ENCODE results near the gene UBA5.

UBA5 gene

DNA sequence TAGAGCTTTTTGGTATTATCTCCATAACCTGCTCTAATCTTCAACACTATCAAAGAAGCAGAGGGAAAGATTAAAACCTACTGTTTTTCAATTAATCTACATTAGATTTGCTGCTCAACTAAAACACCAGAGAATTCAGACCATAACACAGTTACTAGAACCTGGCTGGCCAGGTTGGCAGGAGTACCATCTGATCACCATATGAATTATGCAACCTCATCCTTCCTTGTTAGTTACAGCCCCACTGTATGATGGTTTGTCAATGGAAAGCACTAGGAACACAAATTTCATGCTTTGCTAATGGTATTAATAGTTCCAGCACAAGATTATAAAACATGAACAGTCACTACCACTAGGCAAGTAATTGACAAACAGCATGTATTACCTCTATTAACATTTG lies 56.2 kb downstream of the UBA5 start:
- DNase-seq (ENCODE audit: low read depth, low spot score) = no peak

DNA sequence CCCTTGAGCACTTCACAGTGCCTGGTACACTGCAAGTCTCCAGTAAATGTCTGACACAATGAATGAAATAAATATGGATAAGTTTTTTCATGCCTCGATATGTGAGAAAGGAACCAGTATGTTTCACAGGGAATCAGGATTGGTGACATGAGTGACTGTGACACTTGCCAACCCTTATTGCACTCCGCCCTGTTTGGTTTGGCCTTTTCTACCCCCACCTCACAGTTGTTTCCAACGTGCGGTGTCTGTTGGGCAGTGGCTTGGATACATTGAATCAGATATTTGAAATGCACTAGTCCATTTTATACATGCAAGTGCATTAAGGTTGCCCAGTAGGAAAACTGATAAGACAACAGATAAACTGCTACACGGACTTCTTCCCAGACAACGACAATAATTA lies 60.1 kb downstream of the UBA5 start:
- DNase-seq (ENCODE audit: low read depth, low spot score) = no peak

DNA sequence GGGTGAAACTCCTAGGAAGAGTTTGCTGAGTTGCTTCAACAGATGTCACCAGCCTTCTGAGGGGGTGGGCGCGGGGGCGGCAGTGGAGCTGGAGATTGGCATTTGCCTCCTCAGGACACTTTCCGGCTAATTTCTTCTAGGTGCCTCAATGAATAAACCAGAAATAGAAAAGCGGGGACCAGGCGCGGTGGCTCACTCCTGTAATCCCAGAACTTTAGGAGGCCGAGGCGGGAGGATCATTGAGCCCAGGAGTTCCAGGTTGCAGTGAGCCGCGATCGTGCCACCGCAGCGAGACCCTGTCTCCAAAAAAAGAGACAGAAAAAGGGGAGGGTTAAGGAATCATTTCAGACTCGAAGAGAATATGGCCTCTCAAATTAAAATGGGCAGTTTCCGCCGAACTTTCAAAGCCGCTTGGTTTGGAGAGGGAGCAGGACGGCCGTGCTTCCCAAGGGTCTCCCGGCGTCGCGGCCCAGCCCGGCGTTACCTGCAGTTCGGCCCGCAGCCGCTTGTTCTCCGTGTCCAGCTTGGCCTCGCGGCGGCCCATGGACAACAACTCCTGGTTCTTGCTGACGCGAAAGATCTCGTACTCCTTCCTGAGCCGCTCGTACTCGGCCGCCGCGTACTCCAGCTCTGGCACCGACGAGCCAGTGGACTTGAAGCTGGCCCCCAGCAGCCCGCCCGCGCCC lies 61.5 kb downstream of the UBA5 start:
- peak; percentile 78 for DNase-seq (ENCODE audit: low read depth, low spot score)

DNA sequence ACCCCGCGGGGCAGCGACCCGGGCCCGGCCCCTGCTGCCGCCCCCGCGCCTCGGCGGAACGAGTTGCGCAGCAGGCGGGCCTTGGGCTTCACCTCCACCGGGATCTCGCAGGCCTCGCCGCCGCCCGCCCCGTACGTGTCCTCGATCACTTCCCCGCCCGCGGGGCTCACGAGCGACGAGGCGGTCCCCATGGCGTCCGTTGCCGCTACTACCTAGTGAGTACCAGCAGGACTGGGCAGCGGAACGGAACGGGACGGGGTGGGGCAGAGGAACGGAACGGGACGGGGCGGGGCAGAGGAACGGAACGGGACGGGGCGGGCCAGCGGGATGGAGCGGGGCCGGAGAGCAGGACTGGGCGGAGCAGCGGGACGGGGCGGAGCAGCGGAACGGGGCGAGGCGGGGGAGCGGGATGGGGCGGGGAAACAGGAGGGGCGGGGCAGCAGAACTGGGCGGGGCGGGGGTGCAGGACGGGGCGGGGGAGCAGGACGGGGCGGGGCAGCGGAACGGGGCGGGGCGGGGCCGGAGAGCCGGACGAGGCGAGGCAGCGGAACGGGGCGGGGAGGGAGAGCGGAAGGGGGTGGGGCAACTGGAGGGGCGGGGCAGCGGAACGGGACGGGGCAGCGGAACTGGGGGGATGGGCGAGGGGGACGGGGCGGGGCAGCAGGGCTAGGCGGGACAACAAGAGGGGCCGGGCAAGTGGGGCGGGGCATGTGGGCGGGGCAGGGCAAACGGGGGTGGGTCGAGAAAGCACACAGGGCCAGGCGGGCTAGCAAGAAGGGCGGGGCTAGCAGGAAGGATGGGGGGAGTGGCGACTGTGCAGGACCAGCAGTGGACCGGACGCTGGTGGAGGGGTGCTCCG lies 62.3 kb downstream of the UBA5 start, which contains the start of gene NPHP3:
Gene NPHP3, minus strand, starts transcription at position 245 of the 859 bp plus-strand sequence. Its CDS starts 54 bp downstream, at position 191.
- DNase-seq (ENCODE audit: low read depth, low spot score) = peak; percentile 59

DNA sequence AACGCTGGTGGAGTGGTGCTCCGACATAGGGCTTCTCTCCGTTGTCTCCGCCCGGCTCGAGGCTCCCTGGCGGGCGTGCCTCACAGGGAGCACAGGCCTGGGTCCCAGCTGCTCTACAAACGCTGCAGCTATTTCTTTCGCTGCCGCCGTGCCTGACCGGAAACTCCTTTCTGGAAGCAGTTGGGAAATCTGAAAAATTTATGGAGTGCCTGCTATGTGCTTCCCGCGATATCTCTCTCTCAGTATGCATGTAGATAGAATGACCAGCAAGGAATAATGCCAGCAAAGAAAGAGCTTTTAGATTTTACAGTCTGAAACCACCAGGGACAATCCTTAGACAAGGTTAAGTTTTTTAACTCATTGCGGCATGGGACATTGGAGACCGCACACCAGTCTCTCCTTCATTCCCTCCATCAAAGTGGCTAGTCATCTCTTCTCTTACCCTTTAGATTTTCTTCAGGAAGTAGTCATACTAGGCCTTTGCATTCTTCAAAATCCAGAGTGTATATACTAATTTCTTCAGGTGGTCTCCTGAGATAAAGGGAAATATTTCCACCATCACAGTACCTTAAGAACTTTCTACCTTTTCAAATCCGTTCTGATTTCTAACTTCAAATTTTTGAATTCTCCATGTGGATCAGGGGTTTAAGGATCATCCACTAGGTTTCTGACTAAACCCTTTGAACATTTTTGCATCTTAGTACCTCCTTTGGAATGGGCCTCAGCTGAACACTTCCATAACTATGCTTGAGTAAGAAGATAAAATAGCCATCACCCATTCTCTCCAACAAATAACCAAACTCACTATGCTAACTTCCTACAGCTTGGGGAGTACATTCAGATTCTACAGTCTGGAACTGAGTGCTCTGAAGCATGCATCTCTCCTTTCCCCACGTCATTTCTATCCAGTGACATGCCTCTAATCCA lies 63.2 kb downstream of the UBA5 start:
- DNase-seq (ENCODE audit: low read depth, low spot score) = peak; percentile 88

DNA sequence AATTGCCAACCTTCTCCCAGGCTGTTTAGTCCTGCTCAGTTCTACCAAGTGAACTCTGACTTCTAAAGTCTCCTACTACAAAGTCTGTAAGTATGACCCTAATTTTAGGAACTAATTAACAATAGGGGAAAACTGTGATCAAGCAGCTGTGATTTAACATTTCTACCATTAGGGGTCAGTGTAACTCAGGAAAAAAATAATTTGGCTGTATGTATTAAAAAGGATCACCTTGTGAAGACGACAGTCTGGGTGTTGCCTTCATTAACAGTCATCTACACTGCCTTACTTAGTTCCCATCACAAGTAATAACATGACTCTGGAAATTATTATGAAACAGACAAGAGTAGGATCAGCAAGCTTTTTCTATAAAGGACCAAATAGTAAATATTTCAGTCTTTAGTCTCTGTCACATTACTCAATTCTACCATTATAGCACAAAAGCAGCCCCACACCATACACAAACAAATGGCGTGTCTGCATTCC lies 66.3 kb downstream of the UBA5 start:
- no peak for DNase-seq (ENCODE audit: low read depth, low spot score)

All from ELF-1 (cell line).